SH-SY5Y (cell line): Measurements from ENCODE around the gene ANO10.

ENCODE experiments used
- GATA2 ChIP-seq: IDR thresholded peaks from 2 replicates; pipeline ENCODE4 v1.6.1; 2011; ENCODE audit warnings: mild to moderate bottlenecking, low read depth, low read length
- GATA3 ChIP-seq: IDR thresholded peaks from 2 replicates; pipeline ENCODE4 v1.6.1; 2011; ENCODE audit warnings: low read depth, mild to moderate bottlenecking, low read length, moderate library complexity

- TF ChIP-seq GATA2 (no peak), GATA3 (no peak)
These were observed 233.6 kb downstream of the ANO10 start for GRCh38 chr3:43388175-43388574.
